Heart right ventricle (tissue), 16 donors: ENCODE measurements around the gene RAC3. TPM values are rescaled to one million over a fixed set of nuclear protein-coding genes. Genes with fewer than 3 reads are reported as not detected.

Experiments used
- ATAC-seq, 8 donors: fragments of 200-7000 bp; cut with Tn5 transposase; one replicate each; pipeline ENCODE4 v1.9.1; 2020; ENCODE audit warnings: mild to moderate bottlenecking in 8 of 8, moderate library complexity in 8 of 8, moderate number of reproducible peaks in 1 of 8
- DNase-seq, 2 donors: peaks; one replicate each; pipeline ENCODE4 v3.0.0-alpha.2; 2020
- H3K27ac ChIP-seq, 10 donors: fragments of 200-600 bp; sonication (generic) in 2 of 10; one replicate each; pipeline versions ENCODE4 v1.5.0 to v1.8.0; 2020 to 2022; ENCODE audit warnings: mild to moderate bottlenecking in 3 of 10
- H3K27me3 ChIP-seq, 7 donors: fragments of 200-600 bp; one replicate each; pipeline ENCODE4 v1.8.0; 2021 to 2022; ENCODE audit warnings: mild to moderate bottlenecking in 2 of 7
- H3K36me3 ChIP-seq, 9 donors: fragments of 200-600 bp; sonication (generic) in 1 of 9; one replicate each; pipeline versions ENCODE4 v1.5.0 to v1.8.0; 2020 to 2022; ENCODE audit warnings: mild to moderate bottlenecking in 2 of 9
- H3K4me1 ChIP-seq, 9 donors: fragments of 200-600 bp; sonication (generic) in 1 of 9; one replicate each; pipeline versions ENCODE4 v1.5.0 to v1.8.0; 2020 to 2022; ENCODE audit warnings: mild to moderate bottlenecking in 4 of 9
- H3K4me3 ChIP-seq, 10 donors: fragments of 200-600 bp; sonication (generic) in 2 of 10; one replicate each; pipeline versions ENCODE4 v1.5.0 to v1.8.0; 2020 to 2022; ENCODE audit warnings: mild to moderate bottlenecking in 7 of 10, moderate library complexity in 2 of 10
- H3K9me3 ChIP-seq, 11 donors: fragments of 200-600 bp in 10 of 11; sonication (generic) in 2 of 11; one replicate each; pipeline versions ENCODE4 v1.5.0 to v1.8.0; 2013 to 2022; ENCODE audit warnings: mild to moderate bottlenecking in 2 of 11, control low read depth in 1 of 11, moderate library complexity in 1 of 11
- CTCF ChIP-seq, 9 donors: fragments of 200-600 bp; sonication (generic) in 2 of 9; IDR thresholded peaks; one replicate each; pipeline versions ENCODE4 v1.5.0 to v1.8.0; 2021 to 2022; ENCODE audit warnings: antibody characterized with exemption in 9 of 9, mild to moderate bottlenecking in 5 of 9, moderate library complexity in 1 of 9
- WGBS, 2 donors: extraction: QIAGEN DNeasy Blood & Tissue Kit; methylation state at CpG; one replicate each; pipeline ENCODE4 v1.1.7; 2013; ENCODE audit warnings: inconsistent platforms in 1 of 2; 5-methylcytosine and 5-hydroxymethylcytosine counted together
- intact Hi-C, 10 donors: fragments of 100-400 bp; cut with DNase I; formaldehyde crosslinking; loops; one replicate each; pipeline versions ENCODE4 v1.11.1 to v1.14.2; 2022
- polyA plus RNA-seq, 2 donors: library from polyadenylated mRNA; stranded (reverse); fragments of 200-250 nt; gene quantifications; one replicate each; pipeline ENCODE4 v1.2.3, GENCODE V29; 2013
- total RNA-seq, 10 donors: library from RNA; stranded (reverse); fragmentation: NEBNext Ultra II Directional in 3 of 10; extraction: Animal tissue kit (Norgen Biotek cat#: 25700) in 3 of 10; gene quantifications; one replicate each; pipeline versions ENCODE4 v1.2.1 to v1.2.4, GENCODE V29; 2021 to 2023
- donor health status: Arrhythmogenic right ventricular cardiomyopathy.
- donor health status: ischemic (EF 13 %, LVEDD 7.1; RV severe dilation, severe dysfunction).
- donor health status: healthy with polysubstance abuse.
- donor health status: DM: no; HTN: yes; CAD: no.
- donor health status: DM: no; HTN: no; CAD: no.
- donor health status: ischemic (EF 25% LVEDD 6.9; RV normal size, moderate dysfunction).
- donor health status: ischemic (EF 25% LVEDD 5.7; RV mildly dilated, moderate dysfunction).
- donor health status: healthy.
- donor health status: DM: yes; HTN: yes; CAD: no.
- donor health status: Ischemic cardiomyopathy.
- donor health status: ischemic (EF 35%, LVEDD 5.7; RV mildly dilated, moderate dysfunction).
- donor health status: nonischemic (EF 11% LVEDD 7.7; RV severe dilation, severe dysfunction).
- donor health status: DM: yes; HTN: yes; CAD: no.
- donor health status: PGD.
- donor health status: ischemic (EF 29% LVEDD 5.4; RV normal size, mild dysfunction).
- donor health status: nonischemic (EF 23%, LVEDD 6.1; RV moderate dilation, normal function).

RAC3 gene
- total and polyA plus RNA-seq, 12 donors = 0.82 to 3.3 (median 1.1) TPM

GRCh38 chr17:82020572-82021106 lies 10.8 kb upstream of the RAC3 start:
- Histone ChIP-seq H3K9me3 (no peaks in the 10 kb centered on the region), H3K27me3 (no peaks in the 10 kb centered on the region), H3K27ac (no peak overlapping the region), H3K4me1 (peaks cover 19 to 34% (median 29%) of the 10 kb centered on the region in 9 donors), H3K36me3 (peaks cover 0 to 26% (median 0%) of the 10 kb centered on the region in 9 donors), H3K4me3 (no peak overlapping the region)
- WGBS, 2 donors = 84% methylated on average over 14 of the region's 14 CpGs
- TF ChIP-seq CTCF (IDR thresholded peaks at IDR 0.05) = no peak
- ATAC-seq = no peak
- no peak for DNase-seq
- intact Hi-C loops = loop anchor here in 8 of 10 donors (1.0 to 2.0 kb wide), 3 partner anchors 60 to 62 kb away; partner anchors contain the start of gene NOTUM (in 3 of the 8)

- peak in 5 of 8 donors; percentile 2 to 28 (median 15) for ATAC-seq
- peaks cover 0 to 26% (median 0%) of the 10 kb centered on the region in 9 donors for H3K36me3 ChIP-seq
- H3K9me3 ChIP-seq = no peaks in the 10 kb centered on the region
- intact Hi-C loops = loop anchor here in 8 of 10 donors (1.0 to 2.0 kb wide), 3 partner anchors 61 to 63 kb away; partner anchors contain the start of gene NOTUM (in 3 of the 8)
- peaks cover 19 to 34% (median 29%) of the 10 kb centered on the region in 9 donors for H3K4me1 ChIP-seq
- H3K27ac ChIP-seq = peak overlapping the region in 1 of 10 donors; percentile 87
- 49 to 52% methylated on average over 25 of the region's 25 CpGs for WGBS, 2 donors
- peak; percentile 62 to 71 for DNase-seq
- H3K27me3 ChIP-seq = no peaks in the 10 kb centered on the region
- TF ChIP-seq CTCF (IDR thresholded peaks at IDR 0.05) = peak; percentile 47 to 75 (median 67)
- peak overlapping the region in 6 of 10 donors; percentile 75 to 100 (median 94) for H3K4me3 ChIP-seq
Measured at GRCh38 chr17:82021107-82021899, 10.2 kb upstream of the RAC3 start.

GRCh38 chr17:82021900-82022309 lies 9.6 kb upstream of the RAC3 start:
- no peaks in the 10 kb centered on the region for H3K27me3 ChIP-seq
- peak overlapping the region in 6 of 10 donors; percentile 50 to 87 (median 80) for H3K27ac ChIP-seq
- peaks cover 19 to 34% (median 29%) of the 10 kb centered on the region in 9 donors for H3K4me1 ChIP-seq

More at GRCh38 chr17:82021900-82022309, 9.6 kb upstream of the RAC3 start:
- Histone ChIP-seq H3K9me3 (no peaks in the 10 kb centered on the region), H3K4me3 (peak overlapping the region; percentile 48 to 100 (median 93)), H3K36me3 (peaks cover 0 to 24% (median 0%) of the 10 kb centered on the region in 9 donors)
- whole genome bisulfite sequencing, 2 donors = 13 to 18% methylated on average over 10 of the region's 10 CpGs
- no peak for DNase-seq
- intact Hi-C loops = loop anchor here in 8 of 10 donors (1.0 to 2.0 kb wide), 3 partner anchors 61 to 63 kb away; partner anchors contain the start of gene NOTUM (in 3 of the 8)
- no peak for ATAC-seq
- no peak for TF ChIP-seq CTCF (IDR thresholded peaks at IDR 0.05)
